GDM1 (cell line): ENCODE results near the gene ZNF766.
"Not testable (repeated sequence)": the region's sequence is repeated elsewhere in the genome, so short reads cannot be mapped to it uniquely, and the experiment has no call there.

ENCODE experiments used
- DNase-seq: peaks from one replicate; lab custom pipeline; 2025; lab: John Stamatoyannopoulos, UW

ZNF766 gene

GRCh38 chr19:52269338-52270261 is at the start of gene ZNF766:
TSS of gene ZNF766 (plus strand) at chr19:52269587. CDS start at chr19:52269614, 27 bp downstream.
- DNase-seq, result peak; percentile 93

GRCh38 chr19:52219611-52220010 is 49.8 kb upstream of the ZNF766 start:
- DNase-seq, result no peak

- DNase-seq, result no peak
Observed at GRCh38 chr19:52221031-52221430, 48.4 kb upstream of the ZNF766 start.

- DNase-seq, result no peak
Observed at GRCh38 chr19:52221831-52222375, 47.5 kb upstream of the ZNF766 start.

- DNase-seq, result no peak
Observed at GRCh38 chr19:52224211-52224610, 45.2 kb upstream of the ZNF766 start.

GRCh38 chr19:52226652-52227051 is 42.7 kb upstream of the ZNF766 start:
- DNase-seq, result no peak

GRCh38 chr19:52227196-52227940 is 42.0 kb upstream of the ZNF766 start:
- no peak for DNase-seq

GRCh38 chr19:52227980-52228379 is 41.4 kb upstream of the ZNF766 start:
- no peak for DNase-seq

- no peak for DNase-seq
Observed at GRCh38 chr19:52229524-52229923, 39.9 kb upstream of the ZNF766 start.

GRCh38 chr19:52230685-52231084 is 38.7 kb upstream of the ZNF766 start:
- DNase-seq, result no peak

- DNase-seq, result no peak
Observed at GRCh38 chr19:52231154-52231910, 38.1 kb upstream of the ZNF766 start.

- DNase-seq, result no peak
Observed at GRCh38 chr19:52234406-52234805, 35.0 kb upstream of the ZNF766 start.

GRCh38 chr19:52237197-52237596 is 32.2 kb upstream of the ZNF766 start:
- DNase-seq, result no peak

GRCh38 chr19:52237771-52238400 is 31.5 kb upstream of the ZNF766 start:
- no peak for DNase-seq

GRCh38 chr19:52244021-52244420 is 25.4 kb upstream of the ZNF766 start:
- no peak for DNase-seq

GRCh38 chr19:52248241-52248640 is 21.1 kb upstream of the ZNF766 start:
- DNase-seq, result peak; percentile 4

GRCh38 chr19:52258426-52258825 is 11.0 kb upstream of the ZNF766 start:
- no peak for DNase-seq

GRCh38 chr19:52265556-52265955 is 3.8 kb upstream of the ZNF766 start:
- not testable (repeated sequence) for DNase-seq

- DNase-seq, result no peak
Observed at GRCh38 chr19:52270266-52270885, 989 bp downstream of the ZNF766 start.

- DNase-seq, result no peak
Observed at GRCh38 chr19:52273301-52273700, 3.9 kb downstream of the ZNF766 start.

GRCh38 chr19:52274191-52274590 is 4.8 kb downstream of the ZNF766 start:
- DNase-seq, result no peak
